Calu3 (cell line): Measurements from ENCODE around the gene AFP. TPM values are rescaled to one million over a fixed set of nuclear protein-coding genes. Genes with fewer than 3 reads are reported as not detected.

Experiments
- BruUV-seq: library from RNA; stranded (reverse); fragments of 400-500 nt; replicated peaks from 2 replicates; lab custom pipeline; 2021; lab: Mats Ljungman, UMichigan
- CTCF ChIA-PET: fragments of 300-600 bp; sonication (Branson Sonifier 250); formaldehyde crosslinking; loops from one replicate; lab custom pipeline; 2022; ENCODE audit warnings: antibody characterized with exemption; lab: Charles Lee
- DNase-seq: peaks from one replicate; pipeline ENCODE4 v3.0.0; 2022
- H3K27ac Mint-ChIP-seq: one replicate; pipeline ENCODE4 v1.8.0; 2022; ENCODE audit warnings: mixed read lengths; ENCODE audit not compliant: unreplicated experiment
- H3K27me3 Mint-ChIP-seq: one replicate; pipeline ENCODE4 v1.8.0; 2022; ENCODE audit warnings: mixed read lengths; ENCODE audit not compliant: unreplicated experiment
- H3K36me3 Mint-ChIP-seq: one replicate; pipeline ENCODE4 v1.8.0; 2022; ENCODE audit warnings: mild to moderate bottlenecking, moderate library complexity, mixed read lengths; ENCODE audit not compliant: insufficient read depth, unreplicated experiment
- H3K4me1 Mint-ChIP-seq: one replicate; pipeline ENCODE4 v1.8.0; 2022; ENCODE audit warnings: mild to moderate bottlenecking, low read depth, mixed read lengths; ENCODE audit not compliant: unreplicated experiment
- H3K4me3 Mint-ChIP-seq: one replicate; pipeline ENCODE4 v1.8.0; 2022; ENCODE audit warnings: mild to moderate bottlenecking, low read depth, moderate library complexity, mixed read lengths; ENCODE audit not compliant: unreplicated experiment
- H3K9me3 Mint-ChIP-seq: one replicate; pipeline ENCODE4 v1.8.0; 2022; ENCODE audit warnings: low read depth, mixed read lengths; ENCODE audit not compliant: unreplicated experiment
- CTCF ChIP-seq: fragments of 200-600 bp; IDR thresholded peaks from one replicate; pipeline ENCODE4 v1.8.0; 2022; ENCODE audit warnings: antibody characterized with exemption; ENCODE audit not compliant: unreplicated experiment
- intact Hi-C: fragments of 100-400 bp; cut with micrococcal nuclease; formaldehyde crosslinking; loops from one replicate; pipeline ENCODE4 v1.10.0; 2022; ENCODE audit not compliant: unreplicated experiment
- total RNA-seq: library from RNA; stranded (reverse); gene quantifications from 2 replicates; pipeline ENCODE4 v1.2.3, GENCODE V29; 2022

AFP gene
- total RNA-seq, 1 experiment from 2014 or later: not detected

GRCh38 chr4:73404042-73404441, 32.0 kb upstream of the AFP start, which contains the start of gene ALB:
Gene ALB (plus strand): TSS chr4:73404287. CDS start chr4:73404328, 41 bp downstream.
- CTCF ChIA-PET: no interaction called here

GRCh38 chr4:73404457-73404856, 31.6 kb upstream of the AFP start:
- DNase-seq: no peak
- Mint-ChIP-seq H3K27me3 (no peaks in the 10 kb centered on the region), H3K9me3 (no peaks in the 10 kb centered on the region), H3K36me3 (no peaks in the 10 kb centered on the region), H3K4me3 (no peak overlapping the region), H3K27ac (no peak overlapping the region), H3K4me1 (no peaks in the 10 kb centered on the region)
- intact Hi-C loops: no loop called here
- no TSS peak for BruUV-seq
- no peak for TF ChIP-seq CTCF
- CTCF ChIA-PET: no interaction called here

More at GRCh38 chr4:73404042-73404441, 32.0 kb upstream of the AFP start, which contains the start of gene ALB:
- no TSS peak for BruUV-seq
- Mint-ChIP-seq H3K4me3 (no peak within 1 kb of the TSS), H3K36me3 (no peaks in the 10 kb centered on the region), H3K27ac (no peak within 1 kb of the TSS), H3K27me3 (no peaks in the 10 kb centered on the region), H3K9me3 (no peaks in the 10 kb centered on the region), H3K4me1 (no peaks in the 10 kb centered on the region)
- intact Hi-C loops: no loop called here
- no peak for TF ChIP-seq CTCF
- no peak for DNase-seq

GRCh38 chr4:73405138-73405537, 30.9 kb upstream of the AFP start:
- TF ChIP-seq CTCF: no peak
- intact Hi-C loops: no loop called here

GRCh38 chr4:73406548-73406875, 29.5 kb upstream of the AFP start:
- Mint-ChIP-seq H3K27me3 (no peaks in the 10 kb centered on the region), H3K9me3 (no peaks in the 10 kb centered on the region), H3K4me1 (no peaks in the 10 kb centered on the region), H3K27ac (no peak overlapping the region), H3K4me3 (no peak overlapping the region), H3K36me3 (no peaks in the 10 kb centered on the region)
- no peak for DNase-seq
- intact Hi-C loops: no loop called here
- CTCF ChIA-PET: no interaction called here
- no peak for TF ChIP-seq CTCF
- BruUV-seq: no TSS peak

More at GRCh38 chr4:73405138-73405537, 30.9 kb upstream of the AFP start:
- BruUV-seq: no TSS peak
- Mint-ChIP-seq H3K4me1 (no peaks in the 10 kb centered on the region), H3K27ac (no peak overlapping the region), H3K4me3 (no peak overlapping the region), H3K9me3 (no peaks in the 10 kb centered on the region), H3K27me3 (no peaks in the 10 kb centered on the region), H3K36me3 (no peaks in the 10 kb centered on the region)
- CTCF ChIA-PET: no interaction called here
- no peak for DNase-seq
